ENCODE measurements around the gene BIRC3. TPM values are rescaled to one million over a fixed set of nuclear protein-coding genes. Genes with fewer than 3 reads are reported as not detected.

The BIRC3 gene
- total RNA-seq, 5 donors from 2014 or later (not counting 1 experiment from before 2014, with no cell fraction given) = 82.6 to 114 (median 96.0) TPM

Other genes starting within 250 kb of the BIRC3 start
- gene YAP1, start 207.0 kb upstream of the BIRC3 start, total RNA-seq = under 1 TPM; 0.23 to 0.86 (median 0.63) TPM
- 100 to 1,000 TPM in 1 of 5 donors, 10 to 100 TPM in 4; 53.3 to 100 (median 60.8) TPM for gene BIRC2, start 29.7 kb downstream of the BIRC3 start, total RNA-seq
- 100 to 1,000 TPM; 361 to 469 (median 428) TPM for gene TMEM123, start 135.3 kb downstream of the BIRC3 start, total RNA-seq
- under 1 TPM in 3 of 5 donors, not detected in 2; 0.23 to 0.73 (median 0.60) TPM for gene MMP7, start 213.3 kb downstream of the BIRC3 start, total RNA-seq